IMR-90 (cell line): ENCODE results near the gene SPTB.

Source experiments
- CTCF ChIP-seq: conservative IDR thresholded peaks from 2 replicates; pipeline ENCODE4 v1.5.1; 2012; ENCODE audit warnings: mild to moderate bottlenecking, low read depth, low read length, improper control_type of control experiment
- FOS ChIP-seq: fragments of 150-350 bp; IDR thresholded peaks from 2 replicates; pipeline ENCODE4 v1.6.1; 2016; ENCODE audit warnings: low read depth, low read length
- NFE2L2 ChIP-seq: fragments of 150-350 bp; IDR thresholded peaks from 2 replicates; pipeline ENCODE4 v1.6.1; 2016; ENCODE audit warnings: low read depth, mild to moderate bottlenecking, low read length
- POLR2A ChIP-seq: IDR thresholded peaks from 2 replicates; pipeline ENCODE4 v1.6.1; 2012; ENCODE audit warnings: mild to moderate bottlenecking, low read depth, low read length
- RFX5 ChIP-seq: IDR thresholded peaks from 2 replicates; pipeline ENCODE4 v1.8.0; 2012; ENCODE audit warnings: low read depth, mild to moderate bottlenecking, low read length, moderate library complexity
- SMC3 ChIP-seq: fragments of 150-350 bp; IDR thresholded peaks from 2 replicates; pipeline ENCODE4 v1.6.1; 2016; ENCODE audit warnings: low read depth, mild to moderate bottlenecking, antibody characterized with exemption, low read length, moderate library complexity

GRCh38 chr14:64912261-64912660 lies 32.6 kb upstream of the SPTB start:
- TF ChIP-seq CTCF (no peak), SMC3 (no peak), POLR2A (no peak), FOS (no peak), RFX5 (no peak), NFE2L2 (no peak)
